T-cell (primary cell): ENCODE results near the gene LRRC8A. TPM values are rescaled to one million over a fixed set of nuclear protein-coding genes. Genes with fewer than 3 reads are reported as not detected.

Experiments
- ATAC-seq, 4 experiments: fragments of 200-7000 bp in 3 of 4; fragments of 150-1000 bp in 1 of 4; cut with Tn5 transposase; replicated peaks in 1 of 4; 1 replicate in 3 of 4; 2 replicates in 1 of 4; pipeline ENCODE4 v1.10.0; 2021; ENCODE audit warnings: moderate library complexity in 3 of 4, mild to moderate bottlenecking in 2 of 4, moderate number of reproducible peaks in 1 of 4
- CTCF ChIA-PET, 2 donors: fragments of 300-600 bp; sonication (Branson Sonifier 250); formaldehyde crosslinking; loops; one replicate each; lab custom pipeline; 2022; ENCODE audit warnings: antibody characterized with exemption in 2 of 2; lab: Charles Lee
- POLR2A ChIA-PET, 2 donors: fragments of 300-600 bp; sonication (Branson Sonifier 250); formaldehyde crosslinking; loops; one replicate each; lab custom pipeline; 2022; ENCODE audit warnings: antibody characterized with exemption in 2 of 2; lab: Charles Lee
- DNase-seq, 35 experiments: peaks; one replicate each; pipeline versions ENCODE4 v3.0.0 to v3.0.0-alpha.2; 2013 to 2023
- H3K27ac ChIP-seq: one replicate; pipeline ENCODE4 v1.5.1; 2013; ENCODE audit warnings: low read length
- H3K27me3 ChIP-seq, 2 experiments: replicated peaks in 1 of 2; 1 replicate in 1 of 2; 2 replicates in 1 of 2; pipeline versions ENCODE4 v1.6.1 to v1.7.0; 2013; ENCODE audit warnings: low read length in 1 of 2, mixed read lengths in 1 of 2; ENCODE audit not compliant: control insufficient read depth in 2 of 2, insufficient read depth in 2 of 2; ENCODE audit errors: extremely low read depth in 1 of 2
- H3K36me3 ChIP-seq, 2 donors: 1 replicate in 1 of 2; 2 replicates in 1 of 2; pipeline versions ENCODE4 v1.6.1 to v1.7.0; 2013; ENCODE audit warnings: low read length in 1 of 2; ENCODE audit not compliant: control insufficient read depth in 2 of 2, insufficient read depth in 1 of 2; ENCODE audit errors: extremely low read depth in 1 of 2
- H3K4me1 ChIP-seq, 2 experiments: 1 replicate in 1 of 2; 2 replicates in 1 of 2; pipeline versions ENCODE4 v1.6.1 to v1.7.0; 2013; ENCODE audit warnings: low read length in 2 of 2, mixed read lengths in 1 of 2; ENCODE audit not compliant: insufficient read depth in 2 of 2, control insufficient read depth in 1 of 2; ENCODE audit errors: extremely low read depth in 1 of 2
- H3K4me3 ChIP-seq, 2 donors: 1 replicate in 1 of 2; 2 replicates in 1 of 2; pipeline versions ENCODE4 v1.5.1 to v1.7.0; 2013; ENCODE audit warnings: mild to moderate bottlenecking in 2 of 2, low read length in 1 of 2, moderate library complexity in 1 of 2; ENCODE audit not compliant: control insufficient read depth in 1 of 2; ENCODE audit errors: extremely low read depth in 1 of 2
- H3K9me3 ChIP-seq: 2 replicates; pipeline ENCODE4 v1.7.0; 2013
- H3K27ac Mint-ChIP-seq, 2 donors: one replicate each; pipeline ENCODE4 v1.8.0; 2020 to 2021; ENCODE audit warnings: mild to moderate bottlenecking in 2 of 2, mixed read lengths in 2 of 2
- H3K27me3 Mint-ChIP-seq, 2 donors: one replicate each; pipeline ENCODE4 v1.8.0; 2021 to 2022; ENCODE audit warnings: mixed read lengths in 2 of 2
- H3K36me3 Mint-ChIP-seq: one replicate; pipeline ENCODE4 v1.8.0; 2021; ENCODE audit warnings: mixed read lengths
- H3K4me1 Mint-ChIP-seq, 3 donors: one replicate each; pipeline ENCODE4 v1.8.0; 2020 to 2022; ENCODE audit warnings: mixed read lengths in 3 of 3, mild to moderate bottlenecking in 1 of 3
- H3K4me3 Mint-ChIP-seq, 3 donors: one replicate each; pipeline ENCODE4 v1.8.0; 2020 to 2022; ENCODE audit warnings: mild to moderate bottlenecking in 3 of 3, mixed read lengths in 3 of 3, moderate library complexity in 3 of 3
- H3K9me3 Mint-ChIP-seq, 3 donors: one replicate each; pipeline ENCODE4 v1.8.0; 2020 to 2022; ENCODE audit warnings: mixed read lengths in 3 of 3
- WGBS: methylation state at CpG from one replicate; pipeline ENCODE4 v1.1.5; 2013; ENCODE audit warnings: missing lambda C conversion rate; ENCODE audit not compliant: insufficient coverage; 5-methylcytosine and 5-hydroxymethylcytosine counted together
- total RNA-seq, 35 experiments: library from RNA in 6 of 35; stranded (reverse) in 6 of 35; fragments of 120-200 nt in 1 of 35; gene quantifications; one replicate each; pipeline versions ENCODE4 v1.2.1 to v1.2.4 and lab custom pipeline; 2013 to 2026

Gene LRRC8A
- total RNA-seq, 5 donors from 2014 or later (not counting 1 experiment from before 2014, with no cell fraction given), result 30.7 to 34.3 (median 33.9) TPM

DNA sequence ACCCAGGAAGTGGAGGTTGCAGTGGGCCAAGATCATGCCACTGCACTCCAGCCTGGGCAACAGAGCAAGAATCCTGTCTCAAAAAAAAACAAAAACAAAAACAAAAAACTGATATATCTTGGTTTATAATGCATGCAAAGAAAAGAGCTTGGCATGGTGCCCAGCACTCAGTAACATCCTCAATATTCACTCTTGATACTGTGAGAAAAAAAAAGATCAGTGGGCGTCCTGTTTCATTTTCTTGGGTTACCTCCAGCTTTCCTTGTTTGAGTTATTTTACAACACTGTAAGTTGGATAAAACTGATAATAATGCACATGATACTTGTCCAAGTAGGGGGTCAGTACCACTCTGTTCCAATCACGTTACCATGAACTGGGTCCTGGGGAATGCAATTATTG, 46.7 kb downstream of the LRRC8A start:
- peaks cover 12 to 17% (median 16%) of the 10 kb centered on the region in 3 donors for H3K4me1 Mint-ChIP-seq
- no peak overlapping the region for H3K4me3 Mint-ChIP-seq
- Histone ChIP-seq H3K36me3 (no peaks in the 10 kb centered on the region), H3K9me3 (no peaks in the 10 kb centered on the region), H3K27ac (no peak overlapping the region), H3K4me1 (peaks cover 7 to 15% of the 10 kb centered on the region in 2 experiments), H3K27me3 (peaks cover 0 to 3% of the 10 kb centered on the region in 2 experiments), H3K4me3 (no peak overlapping the region)
- WGBS, result 100% methylated on average over 1 of the region's 2 CpGs
- H3K36me3 Mint-ChIP-seq, result no peaks in the 10 kb centered on the region
- POLR2A ChIA-PET, result no interaction called here
- no peak overlapping the region for H3K27ac Mint-ChIP-seq
- H3K27me3 Mint-ChIP-seq, result no peaks in the 10 kb centered on the region
- CTCF ChIA-PET, result interaction anchor here (0.6 to 2.2 kb wide), 8 partner anchors 58 to 633 kb away, joined by 3 to 18 read pairs (median 4); partner anchors contain the start of genes CERCAM (in 1 of the 2) and ENDOG (in 1 of the 2)
- ATAC-seq, result no peak
- H3K9me3 Mint-ChIP-seq, result no peaks in the 10 kb centered on the region
- no peak for DNase-seq

DNA sequence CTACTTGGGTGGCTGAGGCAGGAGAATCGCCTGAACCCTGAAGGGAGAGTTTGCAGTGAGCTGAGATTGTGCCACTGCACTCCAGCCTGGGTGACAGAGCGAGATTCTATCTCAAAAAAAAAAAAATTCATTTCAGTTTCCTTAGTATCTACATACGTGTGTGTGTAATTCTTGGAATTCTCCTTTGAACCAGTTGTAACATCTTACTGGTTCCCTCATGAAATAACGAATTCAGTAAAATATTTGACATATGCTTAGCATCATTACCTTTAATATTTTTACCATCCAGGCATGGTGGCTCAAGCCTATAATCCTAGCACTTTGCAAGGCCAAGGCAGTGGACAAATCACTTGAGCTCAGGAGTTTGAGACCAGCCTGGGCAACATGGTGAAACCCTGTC, 47.6 kb downstream of the LRRC8A start:
- Mint-ChIP-seq H3K27me3 (no peaks in the 10 kb centered on the region), H3K27ac (no peak overlapping the region), H3K4me1 (peaks cover 12 to 17% (median 16%) of the 10 kb centered on the region in 3 donors), H3K9me3 (no peaks in the 10 kb centered on the region), H3K4me3 (no peak overlapping the region), H3K36me3 (no peaks in the 10 kb centered on the region)
- peaks cover 0 to 3% of the 10 kb centered on the region in 2 experiments for H3K27me3 ChIP-seq
- no peaks in the 10 kb centered on the region for H3K36me3 ChIP-seq
- H3K27ac ChIP-seq, result no peak overlapping the region
- ATAC-seq (no peak), DNase-seq (no peak)
- no peak overlapping the region for H3K4me3 ChIP-seq
- ChIA-PET POLR2A (no interaction called here), CTCF (interaction anchor here (0.6 to 2.2 kb wide), 4 partner anchors 66 to 228 kb away, joined by 3 to 18 read pairs (median 4); no protein-coding TSS in a partner anchor)
- no peaks in the 10 kb centered on the region for H3K9me3 ChIP-seq
- WGBS, result no CpG with 5 or more reads among the region's 4 CpGs
- peaks cover 7 to 15% of the 10 kb centered on the region in 2 experiments for H3K4me1 ChIP-seq

DNA sequence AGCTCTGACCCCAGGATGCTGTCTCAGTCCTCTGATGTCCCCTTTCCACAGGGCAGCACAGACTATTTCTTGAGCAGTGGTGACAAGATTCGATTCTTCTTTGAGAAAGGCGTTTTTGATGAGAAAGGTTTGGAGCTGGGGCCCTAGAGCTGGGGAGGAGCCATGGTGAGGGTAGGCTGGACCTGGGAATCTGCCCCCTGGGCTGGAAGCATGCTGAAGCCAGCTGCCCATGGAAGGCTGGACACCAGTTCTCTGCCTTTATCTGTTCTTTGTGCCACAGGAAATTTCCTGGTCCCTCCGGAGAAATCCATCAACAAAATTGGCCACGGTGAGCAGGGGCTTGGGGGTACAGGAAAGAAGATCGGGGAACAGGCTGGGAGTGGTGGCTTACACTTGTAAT, 51.8 kb downstream of the LRRC8A start:
- Mint-ChIP-seq H3K36me3 (no peaks in the 10 kb centered on the region), H3K4me3 (no peak overlapping the region), H3K27ac (no peak overlapping the region), H3K27me3 (no peaks in the 10 kb centered on the region), H3K9me3 (no peaks in the 10 kb centered on the region), H3K4me1 (no peaks in the 10 kb centered on the region)
- H3K27me3 ChIP-seq, result no peaks in the 10 kb centered on the region
- DNase-seq (no peak), ATAC-seq (no peak)
- no peaks in the 10 kb centered on the region for H3K4me1 ChIP-seq
- CTCF ChIA-PET, result no interaction called here
- H3K9me3 ChIP-seq, result no peaks in the 10 kb centered on the region
- 100% methylated on average over 1 of the region's 5 CpGs for WGBS
- H3K4me3 ChIP-seq, result no peak overlapping the region
- POLR2A ChIA-PET, result no interaction called here
- H3K27ac ChIP-seq, result no peak overlapping the region
- no peaks in the 10 kb centered on the region for H3K36me3 ChIP-seq

DNA sequence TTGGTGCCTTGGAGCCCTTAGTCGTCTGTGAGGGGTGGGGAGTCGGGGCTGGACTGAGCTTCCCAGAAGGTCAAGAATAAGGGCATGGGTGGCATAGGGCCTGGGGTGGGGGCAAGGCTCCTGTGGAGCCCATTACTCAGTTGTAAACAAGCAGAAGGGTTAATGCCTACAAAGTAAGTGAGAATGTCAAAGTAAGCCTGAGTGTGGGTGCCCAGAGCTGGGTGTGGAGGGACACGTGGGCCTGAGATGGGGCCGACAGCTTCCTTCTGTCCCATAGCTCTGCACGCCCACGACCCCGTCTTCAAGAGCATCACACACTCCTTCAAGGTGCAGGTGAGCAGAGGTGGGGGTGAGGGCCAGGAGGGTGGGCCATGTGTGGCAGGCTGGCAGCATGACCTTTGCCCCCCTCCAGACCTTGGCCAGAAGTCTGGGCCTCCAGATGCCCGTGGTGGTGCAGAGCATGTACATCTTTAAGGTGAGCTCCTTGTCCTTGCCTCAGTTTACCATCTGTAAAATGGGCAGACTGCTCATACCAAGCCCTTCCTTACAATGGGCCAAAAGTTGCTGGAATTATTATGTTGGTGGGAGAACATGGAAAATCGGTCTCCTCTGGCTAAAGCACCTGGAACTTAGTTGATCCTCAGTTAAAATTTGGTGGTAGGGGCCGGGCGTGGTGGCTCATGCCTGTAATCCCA, 54.4 kb downstream of the LRRC8A start:
- CTCF ChIA-PET, result interaction anchor here (0.6 to 1.3 kb wide), 2 partner anchors 28 to 74 kb away, joined by 3 read pairs; no protein-coding TSS in a partner anchor
- H3K9me3 Mint-ChIP-seq, result no peaks in the 10 kb centered on the region
- H3K27me3 ChIP-seq, result no peaks in the 10 kb centered on the region
- no peaks in the 10 kb centered on the region for H3K9me3 ChIP-seq
- POLR2A ChIA-PET, result interaction anchor here (0.6 kb wide), 2 partner anchors 20 to 209 kb away, joined by 3 to 7 read pairs; no protein-coding TSS in a partner anchor
- no peak overlapping the region for H3K27ac Mint-ChIP-seq
- no peaks in the 10 kb centered on the region for H3K27me3 Mint-ChIP-seq
- ATAC-seq, result no peak
- H3K4me1 ChIP-seq, result no peaks in the 10 kb centered on the region
- no peaks in the 10 kb centered on the region for H3K4me1 Mint-ChIP-seq
- 91% methylated on average over 6 of the region's 11 CpGs for WGBS
- H3K4me3 Mint-ChIP-seq, result no peak overlapping the region
- no peaks in the 10 kb centered on the region for H3K36me3 ChIP-seq
- H3K36me3 Mint-ChIP-seq, result no peaks in the 10 kb centered on the region
- H3K4me3 ChIP-seq, result no peak overlapping the region
- no peak overlapping the region for H3K27ac ChIP-seq
- no peak for DNase-seq

DNA sequence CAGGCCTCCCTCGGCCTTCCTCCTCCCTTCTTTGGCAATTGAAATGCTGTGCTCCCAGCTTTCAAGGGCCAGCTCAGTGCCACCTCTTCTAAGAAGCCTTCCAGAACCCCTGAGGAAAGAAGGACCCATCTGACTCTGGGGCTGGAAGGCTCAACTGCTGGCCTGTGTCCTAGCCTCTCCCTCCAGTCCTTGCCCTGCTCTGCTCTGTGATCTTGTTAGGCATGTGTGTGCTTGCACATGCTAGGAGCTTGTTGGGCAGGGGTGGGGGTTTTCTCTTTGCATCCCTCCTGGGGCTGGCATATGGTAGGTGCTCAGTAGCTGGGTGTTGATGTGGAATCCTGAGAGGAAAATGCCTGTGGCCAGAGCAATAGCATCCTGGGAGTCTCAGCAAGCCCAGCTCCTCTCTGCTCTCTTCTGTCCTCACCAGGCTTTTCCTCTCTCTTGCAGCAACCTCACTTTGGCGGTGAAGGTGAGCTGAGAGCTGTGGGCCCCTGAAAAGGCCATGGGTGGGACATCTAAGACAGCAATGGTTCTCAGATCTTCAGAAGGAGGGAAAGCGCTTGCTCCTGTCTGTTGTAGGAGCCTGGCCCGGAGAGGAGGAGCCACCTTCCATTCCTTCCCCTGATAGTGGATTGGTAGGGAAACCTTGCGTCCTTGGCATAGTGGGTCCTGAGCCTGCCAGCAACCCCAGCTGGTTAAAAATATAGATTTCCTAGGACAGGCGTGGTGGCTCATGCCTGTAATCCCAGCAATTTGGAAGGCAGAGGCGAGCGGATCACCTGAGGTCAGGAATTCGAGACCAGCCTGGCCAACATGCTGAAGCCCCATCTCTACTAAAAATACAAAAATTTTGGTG, 55.6 kb downstream of the LRRC8A start:
- Histone ChIP-seq H3K36me3 (no peaks in the 10 kb centered on the region), H3K27me3 (no peaks in the 10 kb centered on the region), H3K4me3 (no peak overlapping the region), H3K9me3 (no peaks in the 10 kb centered on the region), H3K4me1 (no peaks in the 10 kb centered on the region), H3K27ac (no peak overlapping the region)
- Mint-ChIP-seq H3K4me1 (no peaks in the 10 kb centered on the region), H3K4me3 (no peak overlapping the region), H3K9me3 (no peaks in the 10 kb centered on the region), H3K27ac (no peak overlapping the region), H3K36me3 (no peaks in the 10 kb centered on the region), H3K27me3 (no peaks in the 10 kb centered on the region)
- 100% methylated on average over 1 of the region's 9 CpGs for WGBS
- ChIA-PET CTCF (no interaction called here), POLR2A (no interaction called here)
- no peak for ATAC-seq
- DNase-seq, result no peak

DNA sequence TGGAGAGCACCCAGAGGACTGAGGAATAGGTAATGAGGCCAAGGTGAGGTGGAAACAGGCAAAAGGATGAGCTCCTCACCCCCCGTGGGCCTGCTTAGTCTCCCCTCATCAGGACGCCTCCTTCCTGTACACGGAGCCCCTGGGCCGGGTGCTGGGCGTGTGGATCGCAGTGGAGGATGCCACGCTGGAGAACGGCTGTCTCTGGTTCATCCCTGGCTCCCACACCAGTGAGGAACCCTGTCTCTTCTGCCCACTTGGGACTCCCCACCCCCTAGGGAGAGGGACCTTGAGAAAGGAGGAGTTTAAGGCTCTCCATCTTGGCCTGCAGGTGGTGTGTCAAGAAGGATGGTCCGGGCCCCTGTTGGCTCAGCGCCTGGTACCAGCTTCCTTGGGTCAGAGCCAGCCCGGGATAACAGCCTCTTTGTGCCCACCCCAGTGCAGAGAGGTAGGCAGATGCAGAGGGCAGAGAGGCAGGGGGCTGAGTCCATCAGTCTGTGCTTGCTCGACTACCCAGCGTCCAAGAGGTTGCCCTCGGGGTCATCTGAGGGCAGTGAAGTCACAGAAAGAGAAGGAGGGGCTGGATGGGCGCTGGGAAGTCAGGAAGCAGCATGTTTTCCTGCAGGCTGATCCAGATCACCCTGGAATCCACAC, 58.5 kb downstream of the LRRC8A start:
- Histone ChIP-seq H3K9me3 (no peaks in the 10 kb centered on the region), H3K36me3 (peaks cover 3 to 6% of the 10 kb centered on the region in 2 donors), H3K27ac (no peak overlapping the region), H3K4me3 (no peak overlapping the region), H3K4me1 (peaks cover 0 to under 1% of the 10 kb centered on the region in 2 experiments), H3K27me3 (no peaks in the 10 kb centered on the region)
- 87% methylated on average over 6 of the region's 15 CpGs for WGBS
- no peak overlapping the region for H3K27ac Mint-ChIP-seq
- H3K9me3 Mint-ChIP-seq, result no peaks in the 10 kb centered on the region
- ATAC-seq (no peak), DNase-seq (no peak)
- H3K36me3 Mint-ChIP-seq, result no peaks in the 10 kb centered on the region
- POLR2A ChIA-PET, result interaction anchor here in 1 of 2 donors (0.6 kb wide), 1 partner anchor 88 kb away, joined by 5 read pairs; the partner anchor contains the start of gene SH3GLB2
- H3K4me3 Mint-ChIP-seq, result no peak overlapping the region
- H3K4me1 Mint-ChIP-seq, result peaks cover under 1% of the 10 kb centered on the region in 3 donors
- H3K27me3 Mint-ChIP-seq, result no peaks in the 10 kb centered on the region
- CTCF ChIA-PET, result no interaction called here
